SK-N-SH treated with all-trans-retinoic acid at 6 μM for 48 hours (cell line): ENCODE measurements around the gene MKX.

Experiments used
- ATAC-seq: fragments of 200-7000 bp; cut with Tn5 transposase; 3 replicates; pipeline ENCODE4 v1.9.1; 2020; ENCODE audit warnings: mild to moderate bottlenecking, moderate library complexity
- ARNTL ChIP-seq: fragments of 450-650 bp; formaldehyde crosslinking; IDR thresholded peaks from 2 replicates; pipeline ENCODE4 v1.5.0; 2020; ENCODE audit warnings: low read depth, mild to moderate bottlenecking, moderate library complexity, borderline replicate concordance
- BACH2 ChIP-seq: fragments of 250-450 bp; sonication (Bioruptor Pico); IDR thresholded peaks from 2 replicates; pipeline ENCODE4 v1.9.0; 2021; ENCODE audit warnings: mild to moderate bottlenecking, borderline replicate concordance
- CREB5 ChIP-seq: fragments of 250-450 bp; sonication (Bioruptor Pico); IDR thresholded peaks from 2 replicates; pipeline ENCODE4 v1.5.1; 2020; ENCODE audit warnings: low read depth, mild to moderate bottlenecking, moderate library complexity
- CSRNP3 ChIP-seq: fragments of 250-450 bp; sonication (Bioruptor Pico); IDR thresholded peaks from 2 replicates; pipeline ENCODE4 v1.5.1; 2021; ENCODE audit warnings: mild to moderate bottlenecking, moderate library complexity
- ESRRG ChIP-seq: fragments of 250-450 bp; sonication (Bioruptor Pico); IDR thresholded peaks from 2 replicates; pipeline ENCODE4 v1.6.1; 2021; ENCODE audit warnings: mild to moderate bottlenecking
- GLIS3 ChIP-seq: fragments of 250-450 bp; sonication (Bioruptor Pico); IDR thresholded peaks from 2 replicates; pipeline ENCODE4 v1.5.0; 2020; ENCODE audit warnings: mild to moderate bottlenecking, moderate library complexity
- OSR1 ChIP-seq: fragments of 250-450 bp; sonication (Bioruptor Pico); IDR thresholded peaks from 2 replicates; pipeline ENCODE4 v1.8.0; 2022; ENCODE audit warnings: moderate library complexity, mild to moderate bottlenecking, inconsistent platforms
- PATZ1 ChIP-seq: fragments of 250-450 bp; sonication (Bioruptor Pico); IDR thresholded peaks from 2 replicates; pipeline ENCODE4 v1.8.0; 2020; ENCODE audit warnings: mild to moderate bottlenecking, moderate library complexity, borderline replicate concordance
- POU6F1 ChIP-seq: fragments of 250-450 bp; sonication (Bioruptor Pico); IDR thresholded peaks from 2 replicates; pipeline ENCODE4 v1.8.0; 2021; ENCODE audit warnings: low read depth, mild to moderate bottlenecking, moderate library complexity, borderline replicate concordance
- PPARA ChIP-seq: fragments of 250-450 bp; sonication (Bioruptor Pico); IDR thresholded peaks from 2 replicates; pipeline ENCODE4 v1.5.0; 2020; ENCODE audit warnings: mild to moderate bottlenecking, borderline replicate concordance
- RARB ChIP-seq: fragments of 250-450 bp; sonication (Bioruptor Pico); IDR thresholded peaks from 2 replicates; pipeline ENCODE4 v1.8.0; 2021; ENCODE audit warnings: mild to moderate bottlenecking, moderate library complexity
- SNAI2 ChIP-seq: fragments of 250-450 bp; sonication (Bioruptor Pico); IDR thresholded peaks from 2 replicates; pipeline ENCODE4 v1.5.0; 2020; ENCODE audit warnings: mild to moderate bottlenecking, moderate library complexity
- TCF4 ChIP-seq: fragments of 250-450 bp; sonication (Bioruptor Pico); IDR thresholded peaks from 2 replicates; pipeline ENCODE4 v1.8.0; 2021; ENCODE audit warnings: mild to moderate bottlenecking, moderate library complexity, borderline replicate concordance
- TOX ChIP-seq: fragments of 250-450 bp; sonication (Bioruptor Pico); IDR thresholded peaks from 2 replicates; pipeline ENCODE4 v1.8.0; 2021; ENCODE audit warnings: mild to moderate bottlenecking, moderate library complexity, borderline replicate concordance
- TSHZ2 ChIP-seq: fragments of 250-450 bp; sonication (Bioruptor Pico); IDR thresholded peaks from 2 replicates; pipeline ENCODE4 v1.5.0; 2020; ENCODE audit warnings: mild to moderate bottlenecking, moderate library complexity
- ZC3H10 ChIP-seq: fragments of 250-450 bp; sonication (Bioruptor Pico); IDR thresholded peaks from 2 replicates; pipeline ENCODE4 v1.5.1; 2021; ENCODE audit warnings: mild to moderate bottlenecking, moderate library complexity
- ZFP3 ChIP-seq: fragments of 250-450 bp; sonication (Bioruptor Pico); IDR thresholded peaks from 2 replicates; pipeline ENCODE4 v1.5.0; 2020; ENCODE audit warnings: mild to moderate bottlenecking, moderate library complexity
- ZFP30 ChIP-seq: fragments of 450-650 bp; formaldehyde crosslinking; IDR thresholded peaks from 2 replicates; pipeline ENCODE4 v1.5.0; 2022; ENCODE audit warnings: mild to moderate bottlenecking, moderate library complexity
- ZNF565 ChIP-seq: fragments of 450-650 bp; formaldehyde crosslinking; conservative IDR thresholded peaks from 2 replicates; pipeline ENCODE4 v1.5.0; 2020; ENCODE audit warnings: low read depth, mild to moderate bottlenecking, moderate library complexity
- ZNF70 ChIP-seq: fragments of 450-650 bp; formaldehyde crosslinking; IDR thresholded peaks from 2 replicates; pipeline ENCODE4 v1.5.0; 2020; ENCODE audit warnings: mild to moderate bottlenecking, moderate library complexity
- ZNF8 ChIP-seq: fragments of 450-650 bp; formaldehyde crosslinking; IDR thresholded peaks from 2 replicates; pipeline ENCODE4 v1.5.0; 2020; ENCODE audit warnings: mild to moderate bottlenecking, moderate library complexity

The MKX gene

GRCh38 chr10:27720529-27720928 is 25.1 kb downstream of the MKX start:
- TF ChIP-seq ZFP3: no peak
- TF ChIP-seq PPARA: no peak
- TF ChIP-seq TCF4 (CRISPR knock-in tag): no peak
- TF ChIP-seq RARB (CRISPR knock-in tag): no peak
- no peak for TF ChIP-seq ZFP30 (CRISPR knock-in tag)
- no peak for TF ChIP-seq TOX (CRISPR knock-in tag)
- TF ChIP-seq TSHZ2 (CRISPR knock-in tag): no peak
- TF ChIP-seq, all 23 proteins: peak for 0
- no peak for ATAC-seq

GRCh38 chr10:27719052-27719451 is 26.6 kb downstream of the MKX start:
- ATAC-seq: no peak
- no peak for TF ChIP-seq GLIS3 (CRISPR knock-in tag)
- no peak for TF ChIP-seq TOX (CRISPR knock-in tag)
- no peak for TF ChIP-seq ESRRG (CRISPR knock-in tag)
- TF ChIP-seq ZC3H10: no peak
- TF ChIP-seq ARNTL (CRISPR knock-in tag): no peak

GRCh38 chr10:27717861-27718260 is 27.8 kb downstream of the MKX start:
- no peak for TF ChIP-seq POU6F1 (CRISPR knock-in tag)
- no peak for TF ChIP-seq ARNTL (CRISPR knock-in tag)
- TF ChIP-seq ZFP30 (CRISPR knock-in tag): no peak
- TF ChIP-seq SNAI2 (CRISPR knock-in tag): no peak
- no peak for TF ChIP-seq CSRNP3 (CRISPR knock-in tag)
- TF ChIP-seq OSR1 (CRISPR knock-in tag): no peak
- TF ChIP-seq BACH2 (CRISPR knock-in tag): no peak
- TF ChIP-seq TSHZ2 (CRISPR knock-in tag): no peak
- no peak for TF ChIP-seq ZNF70 (CRISPR knock-in tag)
- no peak for TF ChIP-seq CREB5
- no peak for TF ChIP-seq PATZ1 (CRISPR knock-in tag)
- no peak for TF ChIP-seq RARB (CRISPR knock-in tag)
- TF ChIP-seq PPARA: no peak
- TF ChIP-seq ZC3H10: no peak
- no peak for TF ChIP-seq ZNF565 (CRISPR knock-in tag)
- no peak for TF ChIP-seq ESRRG (CRISPR knock-in tag)
- TF ChIP-seq TCF4 (CRISPR knock-in tag): no peak
- no peak for TF ChIP-seq ZNF8 (CRISPR knock-in tag)
- no peak for TF ChIP-seq TOX (CRISPR knock-in tag)
- no peak for ATAC-seq
